ENCODE data around the gene SASS6. TPM values are rescaled to one million over a fixed set of nuclear protein-coding genes. Genes with fewer than 3 reads are reported as not detected.

The SASS6 gene
- 3.0 and 4.5 TPM in 2 replicates for total RNA-seq

GRCh38 chr1:100132566-100133477 lies at the start of gene SASS6, which contains the start of gene TRMT13:
Gene SASS6 (minus strand): TSS chr1:100132930. CDS start chr1:100132814, 116 bp downstream.
Gene TRMT13 (plus strand): TSS chr1:100133163. CDS start chr1:100133169, 6 bp downstream.

GRCh38 chr1:100178091-100178490 lies 45.4 kb upstream of the SASS6 start, which contains the start of gene LRRC39:
Gene LRRC39 (minus strand): TSS chr1:100178256. CDS start chr1:100168516, 9,740 bp downstream.

Other genes with a start within 250 kb of the SASS6 start
- 15.9 and 28.5 TPM in 2 replicates for gene SLC35A3, start 162.9 kb downstream of the SASS6 start, total RNA-seq
- 3.4 and 10.4 TPM in 2 replicates for gene TRMT13, start 233 bp upstream of the SASS6 start, total RNA-seq
- not detected in 2 replicates for gene LRRC39, start 45.3 kb upstream of the SASS6 start, total RNA-seq
- 4.0 and 5.9 TPM in 2 replicates for gene DBT, start 116.9 kb upstream of the SASS6 start, total RNA-seq
- 31.1 and 35.3 TPM in 2 replicates for gene RTCA, start 133.3 kb upstream of the SASS6 start, total RNA-seq
- gene CDC14A, start 219.6 kb upstream of the SASS6 start, total RNA-seq, result 1.3 and 1.9 TPM in 2 replicates